ENCODE measurements around the gene SORCS3.

DNA sequence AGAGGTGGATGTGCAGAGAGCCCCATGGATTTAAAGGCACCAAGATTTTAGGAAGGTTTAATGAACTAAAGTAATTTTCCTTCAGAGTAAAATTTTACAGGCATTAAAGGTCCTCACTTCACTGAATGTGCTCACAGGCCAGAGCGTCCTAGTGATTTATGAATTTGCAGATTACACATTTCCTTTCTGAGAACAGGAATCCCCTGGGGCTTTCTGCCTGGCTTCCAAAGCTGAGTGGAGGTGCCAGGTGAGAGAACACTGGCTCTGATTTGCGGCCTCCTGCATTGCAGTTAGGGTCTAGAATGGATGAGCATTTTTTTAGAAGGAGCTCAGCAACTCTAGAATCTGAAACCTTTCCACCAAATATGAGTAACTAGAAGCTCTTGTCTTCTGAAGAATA, 194.3 kb downstream of the SORCS3 start:
- TF ChIP-seq CTCF (IDR thresholded peaks at IDR 0.05) (no peak), POLR2A (IDR thresholded peaks at IDR 0.05) (no peak)
